SU-DHL-6 (cell line): ENCODE data around the gene NPAS3.

Experiments used
- H2AFZ ChIP-seq: fragments of 200-600 bp; sonication (generic); 2 replicates; pipeline ENCODE4 v1.6.1; 2014; ENCODE audit warnings: low read depth, mild to moderate bottlenecking, moderate library complexity, mixed read lengths, antibody characterized with exemption, low read length; ENCODE audit not compliant: severe bottlenecking
- H3F3A ChIP-seq: fragments of 200-600 bp; shearing (Covaris generic); 2 replicates; pipeline ENCODE4 v1.6.0; 2016; ENCODE audit warnings: antibody characterized with exemption, mild to moderate bottlenecking; ENCODE audit not compliant: insufficient read depth
- H3K27ac ChIP-seq: fragments of 200-600 bp; sonication (generic); 2 replicates; pipeline ENCODE4 v1.5.1; 2016; ENCODE audit warnings: low read depth, mild to moderate bottlenecking, low read length, moderate library complexity, mixed read lengths
- H3K27me3 ChIP-seq: fragments of 200-600 bp; sonication (generic), shearing (Covaris generic); 2 replicates; pipeline ENCODE4 v1.6.0; 2014; ENCODE audit warnings: mild to moderate bottlenecking, low read length
- H3K36me3 ChIP-seq: fragments of 200-600 bp; sonication (generic); 2 replicates; pipeline ENCODE4 v1.6.1; 2014; ENCODE audit warnings: mild to moderate bottlenecking, low read length, mixed read lengths
- H3K4me2 ChIP-seq: fragments of 300-600, 200-600 bp; shearing (Covaris generic), sonication (generic); 2 replicates; pipeline ENCODE4 v1.6.0; 2014; ENCODE audit warnings: low read length, low read depth, mild to moderate bottlenecking; ENCODE audit not compliant: poor library complexity, severe bottlenecking
- H3K4me3 ChIP-seq: fragments of 200-600 bp; sonication (generic); 2 replicates; pipeline ENCODE4 v1.5.1; 2014; ENCODE audit warnings: antibody characterized with exemption, low read length, mild to moderate bottlenecking, mixed read lengths; ENCODE audit not compliant: insufficient read depth, poor library complexity, severe bottlenecking
- H3K79me2 ChIP-seq: fragments of 200-600 bp; sonication (generic); 2 replicates; pipeline ENCODE4 v1.6.1; 2014; ENCODE audit warnings: mild to moderate bottlenecking, low read length, moderate library complexity; ENCODE audit not compliant: insufficient read depth
- H3K9ac ChIP-seq: fragments of 200-600 bp; sonication (generic); 2 replicates; pipeline ENCODE4 v1.7.0; 2014; ENCODE audit warnings: mild to moderate bottlenecking, low read length
- H3K9me2 ChIP-seq: fragments of 200-600 bp; sonication (generic); replicated peaks from 2 replicates; pipeline ENCODE4 v1.6.1; 2014; ENCODE audit warnings: low read length; ENCODE audit not compliant: insufficient read depth
- H3K9me3 ChIP-seq: fragments of 200-600 bp; sonication (generic); 2 replicates; pipeline ENCODE4 v1.6.1; 2014; ENCODE audit warnings: low read length, mixed read lengths; ENCODE audit not compliant: insufficient read depth
- H4K20me1 ChIP-seq: fragments of 200-600 bp; sonication (generic); 2 replicates; pipeline ENCODE4 v1.6.1; 2014; ENCODE audit warnings: low read depth, mild to moderate bottlenecking, antibody characterized with exemption, low read length, moderate library complexity, mixed read lengths
- EZH2phosphoT487 ChIP-seq: fragments of 200-600 bp; sonication (generic), shearing (Covaris generic); conservative IDR thresholded peaks from 2 replicates; pipeline ENCODE4 v1.6.1; 2018; ENCODE audit warnings: mild to moderate bottlenecking, antibody characterized with exemption, low read length, moderate library complexity, mixed read lengths
- TF ChIP-seq, protein P1 (sequence below): fragments of 200-600 bp; sonication (generic); IDR thresholded peaks from one replicate; pipeline ENCODE4 v1.5.1; 2017; ENCODE audit warnings: antibody characterized with exemption, mild to moderate bottlenecking, low read length, moderate library complexity; ENCODE audit not compliant: insufficient read depth, poor library complexity, severe bottlenecking

NPAS3 gene

DNA sequence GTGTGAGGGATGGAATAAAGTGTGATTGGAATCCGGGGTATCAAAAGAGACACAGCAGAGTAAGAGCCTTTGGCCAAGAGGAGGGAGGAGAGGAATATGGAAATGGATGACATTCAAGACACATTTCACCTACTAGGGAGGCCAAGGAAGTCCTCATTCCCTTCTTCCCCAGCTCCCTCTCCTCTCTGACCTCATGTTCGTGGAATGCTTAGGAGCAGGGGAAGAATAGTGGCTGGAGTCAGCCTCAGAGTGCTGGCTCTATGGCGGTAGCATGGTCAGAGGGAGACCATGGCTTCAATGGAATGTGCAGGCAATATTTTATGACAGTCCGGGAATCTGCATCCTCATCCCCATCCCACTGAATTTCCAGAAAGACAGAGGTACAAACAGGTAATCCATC is 815.6 kb downstream of the NPAS3 start:
- no peaks in the 10 kb centered on the region for H3K79me2 ChIP-seq
- no peak overlapping the region for H3K9ac ChIP-seq
- H3K27ac ChIP-seq, result no peak overlapping the region
- H3K4me3 ChIP-seq, result no peak overlapping the region
- H3K9me3 ChIP-seq, result no peaks in the 10 kb centered on the region
- H3K36me3 ChIP-seq, result no peaks in the 10 kb centered on the region
- H2AFZ ChIP-seq, result no peak overlapping the region
- no peaks in the 10 kb centered on the region for H4K20me1 ChIP-seq
- H3K9me2 ChIP-seq, result no peaks in the 10 kb centered on the region
- H3K4me2 ChIP-seq, result no peak overlapping the region
- no peaks in the 10 kb centered on the region for H3F3A ChIP-seq
- no peaks in the 10 kb centered on the region for H3K27me3 ChIP-seq
- TF ChIP-seq EZH2phosphoT487, result no peak
- TF ChIP-seq, protein P1, sequence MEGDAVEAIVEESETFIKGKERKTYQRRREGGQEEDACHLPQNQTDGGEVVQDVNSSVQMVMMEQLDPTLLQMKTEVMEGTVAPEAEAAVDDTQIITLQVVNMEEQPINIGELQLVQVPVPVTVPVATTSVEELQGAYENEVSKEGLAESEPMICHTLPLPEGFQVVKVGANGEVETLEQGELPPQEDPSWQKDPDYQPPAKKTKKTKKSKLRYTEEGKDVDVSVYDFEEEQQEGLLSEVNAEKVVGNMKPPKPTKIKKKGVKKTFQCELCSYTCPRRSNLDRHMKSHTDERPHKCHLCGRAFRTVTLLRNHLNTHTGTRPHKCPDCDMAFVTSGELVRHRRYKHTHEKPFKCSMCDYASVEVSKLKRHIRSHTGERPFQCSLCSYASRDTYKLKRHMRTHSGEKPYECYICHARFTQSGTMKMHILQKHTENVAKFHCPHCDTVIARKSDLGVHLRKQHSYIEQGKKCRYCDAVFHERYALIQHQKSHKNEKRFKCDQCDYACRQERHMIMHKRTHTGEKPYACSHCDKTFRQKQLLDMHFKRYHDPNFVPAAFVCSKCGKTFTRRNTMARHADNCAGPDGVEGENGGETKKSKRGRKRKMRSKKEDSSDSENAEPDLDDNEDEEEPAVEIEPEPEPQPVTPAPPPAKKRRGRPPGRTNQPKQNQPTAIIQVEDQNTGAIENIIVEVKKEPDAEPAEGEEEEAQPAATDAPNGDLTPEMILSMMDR, result no peak

GRCh38 chr14:33755358-33755757 is 816.7 kb downstream of the NPAS3 start:
- Histone ChIP-seq H3K4me3 (no peak overlapping the region), H3K27ac (no peak overlapping the region), H3K79me2 (no peaks in the 10 kb centered on the region), H3K36me3 (no peaks in the 10 kb centered on the region), H3K27me3 (no peaks in the 10 kb centered on the region), H3K4me2 (no peak overlapping the region), H4K20me1 (no peaks in the 10 kb centered on the region), H3K9me2 (no peaks in the 10 kb centered on the region), H3F3A (no peaks in the 10 kb centered on the region), H3K9me3 (no peaks in the 10 kb centered on the region), H3K9ac (no peak overlapping the region), H2AFZ (no peak overlapping the region)
- TF ChIP-seq EZH2phosphoT487, result no peak
- TF ChIP-seq, protein P1, result no peak

DNA sequence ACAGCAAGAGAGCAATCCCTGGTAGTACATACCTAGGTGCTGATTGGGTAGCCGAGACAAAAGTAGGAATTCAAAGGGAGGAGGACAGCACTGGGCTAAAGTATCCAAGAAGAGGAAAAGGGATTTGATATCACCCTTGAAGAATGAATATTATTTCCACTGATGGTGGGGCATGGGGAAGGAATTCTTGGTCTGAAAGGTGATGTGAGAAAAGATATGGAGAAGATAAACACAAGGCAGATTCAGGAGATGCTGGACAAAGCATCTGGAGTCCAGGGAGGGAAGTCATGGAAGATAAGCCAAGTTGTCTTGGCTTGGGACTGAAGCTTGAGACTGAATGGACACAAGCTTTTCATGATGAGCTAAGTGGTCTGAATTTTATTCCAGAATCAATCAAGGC is 818.2 kb downstream of the NPAS3 start:
- TF ChIP-seq, protein P1, result no peak
- no peak for TF ChIP-seq EZH2phosphoT487
- no peaks in the 10 kb centered on the region for H4K20me1 ChIP-seq
- H3K9me2 ChIP-seq, result no peaks in the 10 kb centered on the region
- H3K79me2 ChIP-seq, result no peaks in the 10 kb centered on the region
- H3K9me3 ChIP-seq, result no peaks in the 10 kb centered on the region
- no peak overlapping the region for H2AFZ ChIP-seq
- H3K4me3 ChIP-seq, result no peak overlapping the region
- H3K9ac ChIP-seq, result no peak overlapping the region
- H3K4me2 ChIP-seq, result no peak overlapping the region
- H3K27ac ChIP-seq, result no peak overlapping the region
- H3K27me3 ChIP-seq, result no peaks in the 10 kb centered on the region
- H3F3A ChIP-seq, result no peaks in the 10 kb centered on the region
- H3K36me3 ChIP-seq, result no peaks in the 10 kb centered on the region
